Measurements from ENCODE around the gene REV3L.
"Not testable (repeated sequence)": the region's sequence is repeated elsewhere in the genome, so short reads cannot be mapped to it uniquely, and the experiment has no call there.

REV3L gene

DNA sequence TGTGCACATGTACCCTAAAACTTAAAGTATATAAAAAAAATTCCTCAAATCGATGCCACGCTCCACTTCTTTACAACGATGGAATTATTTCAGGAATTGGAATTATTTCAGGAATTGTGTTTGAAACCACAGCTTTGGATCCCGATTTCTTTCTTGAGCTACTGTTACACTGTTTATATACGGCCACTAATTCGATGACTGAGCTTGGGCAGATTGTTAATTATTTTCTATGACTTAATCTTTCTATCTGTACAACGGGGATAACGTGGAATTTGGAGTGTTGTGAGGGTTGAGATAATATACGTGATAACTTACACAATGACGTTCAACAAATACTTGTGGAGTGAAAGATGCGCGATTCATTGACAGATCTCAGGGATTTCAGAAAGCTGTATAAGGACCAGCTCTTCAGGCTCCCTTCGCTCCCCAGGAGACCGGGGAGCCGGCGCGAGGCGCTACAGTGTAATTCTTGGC is 224.4 kb downstream of the REV3L start:
- ATAC-seq: peak; percentile 1 to 7

DNA sequence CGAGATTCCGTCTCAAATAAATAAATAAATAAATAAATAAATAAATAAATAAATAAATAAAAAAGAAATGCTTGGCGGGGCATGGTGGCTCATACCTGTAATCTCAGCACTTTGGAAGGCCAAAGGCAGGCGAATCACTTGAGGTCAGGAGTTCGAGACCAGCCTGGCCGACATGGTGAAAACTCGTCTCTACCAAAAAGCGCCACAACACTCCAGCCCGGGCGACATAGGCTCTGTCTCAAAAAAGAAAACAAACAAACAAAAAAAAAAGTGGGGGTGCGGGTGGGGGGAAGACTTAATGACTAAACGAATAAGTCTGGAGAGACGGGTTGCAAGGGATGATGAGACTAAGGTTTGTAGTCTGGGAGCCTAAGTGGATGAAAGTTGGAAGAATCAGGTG is 225.0 kb downstream of the REV3L start:
- ATAC-seq: no peak

DNA sequence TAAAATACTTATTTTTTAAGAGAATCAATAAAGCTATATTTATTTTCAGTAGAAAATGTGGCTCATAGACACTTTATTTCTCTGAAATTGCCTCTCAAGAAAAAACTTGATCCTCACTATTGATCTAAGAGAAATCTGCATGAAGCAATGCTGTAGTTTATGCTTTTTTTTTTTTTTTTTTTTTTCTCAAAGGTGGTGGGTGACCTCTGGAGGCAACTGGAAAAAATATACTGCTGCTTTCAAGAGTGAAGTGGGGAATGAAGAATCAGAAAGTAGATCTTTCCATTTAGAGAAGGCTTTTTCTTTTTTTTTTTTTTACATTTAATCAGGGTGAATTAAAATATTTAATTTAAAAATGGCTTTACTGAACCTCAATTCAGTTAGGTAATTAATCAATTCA is 226.4 kb downstream of the REV3L start:
- ATAC-seq: no peak

DNA sequence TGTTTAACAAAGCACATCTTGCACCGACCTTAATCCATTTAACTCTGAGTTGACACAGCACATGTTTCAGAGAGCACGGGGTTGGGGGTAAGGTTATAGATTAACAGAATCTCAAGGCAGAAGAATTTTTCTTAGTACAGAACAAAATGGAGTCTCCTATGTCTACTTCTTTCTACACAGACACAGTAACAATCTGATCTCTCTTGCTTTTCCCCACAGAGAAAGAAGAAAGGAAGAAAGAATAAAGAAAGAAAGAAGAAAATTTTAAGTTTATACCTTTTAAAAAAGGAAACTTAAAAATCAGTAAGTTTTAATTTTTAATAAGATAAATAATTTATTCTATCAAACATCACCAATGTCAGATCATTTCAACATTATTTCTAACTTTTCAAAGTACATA is 227.2 kb downstream of the REV3L start:
- ATAC-seq: not testable (repeated sequence)

DNA sequence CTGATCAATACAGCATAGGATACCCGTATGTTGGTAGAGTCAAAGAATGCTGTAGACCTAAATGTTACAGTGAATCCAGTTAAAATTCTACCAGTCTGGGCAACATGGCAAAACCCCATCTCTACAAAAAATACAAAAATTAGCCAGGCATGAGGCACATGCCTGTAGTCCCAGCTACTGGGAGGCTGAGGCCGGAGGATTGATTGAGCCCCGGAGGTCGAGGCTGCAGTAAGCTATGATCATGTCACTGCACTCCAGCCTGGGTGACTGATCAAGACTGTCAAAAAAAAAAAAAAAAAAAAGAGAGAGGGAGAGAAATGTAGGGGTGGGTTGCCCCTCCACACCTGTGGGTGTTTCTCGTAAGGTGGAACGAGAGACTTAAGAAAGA is 228.2 kb downstream of the REV3L start:
- no peak for ATAC-seq

DNA sequence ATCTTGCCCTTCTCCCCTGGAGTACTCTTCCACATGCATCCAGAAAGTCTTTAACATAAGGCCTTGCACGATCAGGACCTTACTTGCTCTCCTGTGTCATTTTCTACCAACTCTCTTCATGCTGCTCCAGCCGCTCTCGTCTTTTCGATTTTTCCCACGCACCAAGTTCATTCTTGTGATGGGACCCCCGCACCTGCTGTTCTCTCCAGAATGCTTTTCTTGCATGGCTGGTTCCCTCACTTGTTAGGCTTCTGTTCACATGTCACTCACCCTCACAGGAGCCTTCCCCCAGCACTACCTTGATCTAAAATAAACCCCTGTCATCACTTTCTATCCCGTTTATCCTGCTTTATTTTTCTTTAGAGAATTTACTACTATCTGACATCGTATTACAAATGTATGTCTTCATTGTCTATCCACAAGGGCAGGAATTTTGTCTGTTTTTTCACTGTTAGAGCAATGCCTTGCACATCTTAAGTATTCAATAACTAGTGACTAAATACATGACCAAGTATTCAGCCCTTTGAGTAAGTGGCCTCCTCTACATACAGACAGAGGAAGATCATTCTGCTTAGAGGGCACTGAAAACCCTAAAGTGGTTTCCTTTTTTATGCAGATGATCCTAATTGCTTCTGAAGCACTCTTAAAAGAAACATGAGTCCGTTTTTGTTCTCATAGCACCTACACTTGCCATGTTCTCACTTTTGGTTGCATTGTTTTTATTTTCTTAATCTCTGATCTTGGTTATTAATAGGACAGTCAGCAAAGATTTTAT is 228.8 kb downstream of the REV3L start:
- no peak for ATAC-seq

DNA sequence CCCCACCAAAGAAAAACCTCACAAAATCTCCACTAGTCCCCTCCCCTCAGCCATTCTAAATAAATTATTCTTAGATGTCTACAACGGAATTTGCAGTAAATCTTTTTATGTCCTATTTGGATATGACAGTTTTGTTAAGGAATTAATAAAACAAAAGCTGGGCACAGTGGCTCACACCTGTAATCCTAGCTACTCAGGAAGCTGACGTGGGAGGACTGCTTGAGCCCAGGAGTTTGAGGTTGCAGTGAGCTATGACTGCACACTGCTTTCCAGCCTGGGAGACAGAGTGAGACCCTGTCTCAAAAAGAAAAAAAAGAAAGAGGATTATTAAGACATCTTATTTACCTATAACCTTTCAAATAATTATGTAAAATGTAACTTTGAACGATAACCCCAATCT is 230.3 kb downstream of the REV3L start:
- ATAC-seq: no peak

DNA sequence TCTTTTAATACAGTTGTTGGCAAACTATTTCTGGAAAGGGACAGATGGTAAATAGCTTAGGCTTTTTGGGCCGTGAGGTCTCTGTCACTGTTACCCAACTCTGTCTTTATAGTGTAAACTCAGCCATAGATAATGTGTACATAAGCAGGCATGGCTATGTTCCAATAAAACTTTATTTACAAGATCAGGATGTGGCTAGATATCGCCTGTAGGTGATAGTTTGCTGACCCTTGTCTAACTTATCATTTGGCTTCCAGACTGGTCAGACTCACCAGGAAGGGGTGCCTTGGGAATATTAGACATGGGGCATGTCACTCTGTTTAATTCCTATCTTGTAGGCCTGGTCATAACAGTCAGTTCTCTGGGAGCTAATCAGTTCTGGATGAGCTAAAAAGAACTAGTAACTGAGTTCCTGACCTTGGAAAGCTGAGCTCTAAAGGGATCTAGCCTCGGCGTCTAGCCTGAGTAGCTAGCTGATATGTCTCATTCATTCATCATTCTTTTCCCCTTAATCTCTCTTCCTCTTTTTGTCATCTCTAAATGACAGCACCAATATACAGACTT is 232.1 kb downstream of the REV3L start:
- no peak for ATAC-seq

Data from activated CD4-positive, CD25-positive, alpha-beta regulatory T cell treated with anti-CD3 and anti-CD28 coated beads, Interleukin-2, amount 50 U/mL, for 24 hours (primary cell).